PC-3 (cell line): ENCODE results near the gene KCNK4. TPM values are rescaled to one million over a fixed set of nuclear protein-coding genes. Genes with fewer than 3 reads are reported as not detected.

Experiments
- ATAC-seq: fragments of 200-7000 bp; cut with Tn5 transposase; 2 replicates; pipeline ENCODE4 v1.9.1; 2020; ENCODE audit warnings: mild to moderate bottlenecking, moderate library complexity
- BruUV-seq: library from RNA; stranded (reverse); fragments of 400-500 nt; replicated peaks from 2 replicates; lab custom pipeline; 2021; lab: Mats Ljungman, UMichigan
- CTCF ChIA-PET: fragments of 300-600 bp; sonication (Branson Sonifier 250); formaldehyde crosslinking; loops from one replicate; lab custom pipeline; 2022; ENCODE audit warnings: antibody characterized with exemption; lab: Charles Lee
- POLR2A ChIA-PET: fragments of 300-600 bp; sonication (Branson Sonifier 250); formaldehyde crosslinking; loops from one replicate; lab custom pipeline; 2022; ENCODE audit warnings: antibody characterized with exemption; ENCODE audit not compliant: unreplicated experiment; lab: Charles Lee
- DNase-seq: peaks from one replicate; pipeline ENCODE4 v3.0.0-alpha.2; 2015
- H2AFZ ChIP-seq: fragments of 300-600 bp; sonication (generic); 2 replicates; pipeline ENCODE4 v1.6.0; 2016; ENCODE audit warnings: antibody characterized with exemption, low read length
- H3F3A ChIP-seq: fragments of 300-600 bp; sonication (generic); one replicate; pipeline ENCODE4 v1.6.0; 2017; ENCODE audit warnings: antibody characterized with exemption, low read length, control low read depth, mild to moderate bottlenecking; ENCODE audit not compliant: unreplicated experiment
- H3K27ac ChIP-seq: fragments of 300-600 bp; sonication (generic); 2 replicates; pipeline ENCODE4 v1.5.1; 2016; ENCODE audit warnings: mild to moderate bottlenecking, low read length
- H3K27me3 ChIP-seq: fragments of 300-600 bp; sonication (generic); 2 replicates; pipeline ENCODE4 v1.6.1; 2016; ENCODE audit warnings: low read length, mixed read lengths
- H3K36me3 ChIP-seq: fragments of 300-600 bp; sonication (generic); 2 replicates; pipeline ENCODE4 v1.6.1; 2016; ENCODE audit warnings: low read depth, mixed run types, low read length, mixed read lengths
- H3K4me1 ChIP-seq: fragments of 300-600 bp; sonication (generic); 2 replicates; pipeline ENCODE4 v1.5.1; 2016; ENCODE audit warnings: low read length; ENCODE audit not compliant: insufficient read depth
- H3K4me2 ChIP-seq: fragments of 300-600 bp; sonication (generic); 2 replicates; pipeline ENCODE4 v1.6.0; 2016; ENCODE audit warnings: low read length
- H3K4me3 ChIP-seq: fragments of 300-600 bp; sonication (generic); 2 replicates; pipeline ENCODE4 v1.5.1; 2016; ENCODE audit warnings: mild to moderate bottlenecking, low read length, mixed read lengths
- H3K79me2 ChIP-seq: fragments of 300-600 bp; sonication (generic); 2 replicates; pipeline ENCODE4 v1.6.1; 2017; ENCODE audit warnings: low read length, mixed read lengths
- H3K9ac ChIP-seq: fragments of 300-600 bp; sonication (generic); 2 replicates; pipeline ENCODE4 v1.6.0; 2016; ENCODE audit warnings: mild to moderate bottlenecking, low read length
- H3K9me2 ChIP-seq: fragments of 300-600 bp; sonication (generic); replicated peaks from 2 replicates; pipeline ENCODE4 v1.6.1; 2016; ENCODE audit warnings: mixed run types, low read length, mixed read lengths
- H3K9me3 ChIP-seq: fragments of 300-600 bp; sonication (generic); 2 replicates; pipeline ENCODE4 v1.6.1; 2016; ENCODE audit warnings: low read length, mixed read lengths
- H4K20me1 ChIP-seq: fragments of 300-600 bp; sonication (generic); 2 replicates; pipeline ENCODE4 v1.6.1; 2016; ENCODE audit warnings: low read length, mixed read lengths
- CTCF ChIP-seq: fragments of 300-600 bp; sonication (generic); conservative IDR thresholded peaks from 2 replicates; pipeline ENCODE4 v1.5.1; 2017; ENCODE audit warnings: antibody characterized with exemption, low read depth, mild to moderate bottlenecking, low read length
- EZH2 ChIP-seq: fragments of 300-600 bp; sonication (generic); IDR thresholded peaks from one replicate; pipeline ENCODE4 v1.6.1; 2017; ENCODE audit warnings: antibody characterized with exemption, mild to moderate bottlenecking, low read length; ENCODE audit not compliant: unreplicated experiment
- EZH2phosphoT487 ChIP-seq: fragments of 300-600 bp; sonication (generic); IDR thresholded peaks from 2 replicates; pipeline ENCODE4 v1.6.1; 2018; ENCODE audit warnings: mild to moderate bottlenecking, antibody characterized with exemption, low read length, borderline replicate concordance
- intact Hi-C: fragments of 100-400 bp; cut with micrococcal nuclease; formaldehyde crosslinking; loops from 2 replicates; pipeline ENCODE4 v1.9.0; 2023
- total RNA-seq: library from RNA; depleted of rRNA; stranded (reverse); fragments of >200 nt; gene quantifications from 2 replicates; pipeline ENCODE4 v1.2.3, GENCODE V29; 2014

The KCNK4 gene
- total RNA-seq, 1 experiment from 2014 or later = 1.2 TPM

- CTCF ChIA-PET = interaction anchor here (0.6 kb wide), 1 partner anchor 57 kb away, joined by 5 read pairs; no protein-coding TSS in a partner anchor
- ATAC-seq (peak; percentile 41), DNase-seq (peak; percentile 91)
- Histone ChIP-seq H4K20me1 (peaks cover 8% of the 10 kb centered on the region; the same call in 1 of the 2 replicates), H3F3A (no peaks in the 10 kb centered on the region), H3K9me2 (no peaks in the 10 kb centered on the region), H3K27ac (peak within 1 kb of the TSS; percentile 94), H3K36me3 (peaks cover 14% of the 10 kb centered on the region; the same call in 1 of the 2 replicates), H3K4me2 (peak within 1 kb of the TSS; percentile 94), H3K4me1 (peaks cover 49% of the 10 kb centered on the region), H2AFZ (peak within 1 kb of the TSS; percentile 82), H3K4me3 (peak within 1 kb of the TSS; percentile 80), H3K79me2 (peaks cover 49% of the 10 kb centered on the region), H3K9me3 (no peaks in the 10 kb centered on the region), H3K27me3 (no peaks in the 10 kb centered on the region), H3K9ac (peak within 1 kb of the TSS; percentile 93)
- TF ChIP-seq EZH2phosphoT487 (no peak), CTCF (no peak), EZH2 (no peak)
- TSS peak; percentile 24 for BruUV-seq
- POLR2A ChIA-PET = interaction anchor here (2.6 kb wide), 1 partner anchor 9 kb away, joined by 12 read pairs; no protein-coding TSS in a partner anchor
- intact Hi-C loops = loop anchor here (2.0 kb wide), 2 partner anchors 24 to 54 kb away; partner anchors contain the start of gene CATSPERZ
Measured at GRCh38 chr11:64246871-64247728, 44.0 kb upstream of the KCNK4 start, which contains the start of gene PPP1R14B. PPP1R14B (minus strand) TSS chr11:64246943; CDS start chr11:64246673, 270 bp downstream.

- intact Hi-C loops = loop anchor here (2.0 kb wide), 2 partner anchors 23 to 53 kb away; partner anchors contain the start of gene CATSPERZ
Measured at GRCh38 chr11:64247729-64248531, 43.2 kb upstream of the KCNK4 start.

More at GRCh38 chr11:64247729-64248531, 43.2 kb upstream of the KCNK4 start:
- Histone ChIP-seq H3K4me2 (peak overlapping the region; percentile 87), H3K9me3 (no peaks in the 10 kb centered on the region), H3K9me2 (no peaks in the 10 kb centered on the region), H3K9ac (peak overlapping the region; percentile 83), H3K79me2 (peaks cover 49% of the 10 kb centered on the region), H3F3A (no peaks in the 10 kb centered on the region), H3K36me3 (peaks cover 14% of the 10 kb centered on the region; the same call in 1 of the 2 replicates), H4K20me1 (peaks cover 8% of the 10 kb centered on the region), H3K4me1 (peaks cover 46% of the 10 kb centered on the region), H3K27me3 (no peaks in the 10 kb centered on the region), H3K4me3 (peak overlapping the region; percentile 68), H2AFZ (peak overlapping the region; percentile 82), H3K27ac (peak overlapping the region; percentile 86)
- ATAC-seq = no peak
- ChIA-PET POLR2A (interaction anchor here (2.6 kb wide), 1 partner anchor 10 kb away, joined by 12 read pairs; no protein-coding TSS in a partner anchor), CTCF (interaction anchor here (0.6 kb wide), 1 partner anchor 56 kb away, joined by 5 read pairs; no protein-coding TSS in a partner anchor)
- no TSS peak for BruUV-seq
- no peak for DNase-seq
- no peak for TF ChIP-seq CTCF
- no peak for TF ChIP-seq EZH2phosphoT487
- no peak for TF ChIP-seq EZH2
